HG03045 (cell line): Measurements from ENCODE around the gene BAZ2B.

Source experiments
- ATAC-seq: cut with Tn5 transposase; IDR thresholded peaks from one replicate; pipeline ENCODE4 v1.9.1; 2021; ENCODE audit warnings: mild to moderate bottlenecking, moderate library complexity; ENCODE audit not compliant: unreplicated experiment

The BAZ2B gene

GRCh38 chr2:159585622-159586021 is 30.7 kb downstream of the BAZ2B start:
- no peak for ATAC-seq

GRCh38 chr2:159584796-159585195 is 31.6 kb downstream of the BAZ2B start:
- no peak for ATAC-seq

- no peak for ATAC-seq
Measured at GRCh38 chr2:159573846-159574606, 42.3 kb downstream of the BAZ2B start.

- ATAC-seq = no peak
Measured at GRCh38 chr2:159573294-159573693, 43.1 kb downstream of the BAZ2B start.

- no peak for ATAC-seq
Measured at GRCh38 chr2:159572459-159572858, 43.9 kb downstream of the BAZ2B start.

DNA sequence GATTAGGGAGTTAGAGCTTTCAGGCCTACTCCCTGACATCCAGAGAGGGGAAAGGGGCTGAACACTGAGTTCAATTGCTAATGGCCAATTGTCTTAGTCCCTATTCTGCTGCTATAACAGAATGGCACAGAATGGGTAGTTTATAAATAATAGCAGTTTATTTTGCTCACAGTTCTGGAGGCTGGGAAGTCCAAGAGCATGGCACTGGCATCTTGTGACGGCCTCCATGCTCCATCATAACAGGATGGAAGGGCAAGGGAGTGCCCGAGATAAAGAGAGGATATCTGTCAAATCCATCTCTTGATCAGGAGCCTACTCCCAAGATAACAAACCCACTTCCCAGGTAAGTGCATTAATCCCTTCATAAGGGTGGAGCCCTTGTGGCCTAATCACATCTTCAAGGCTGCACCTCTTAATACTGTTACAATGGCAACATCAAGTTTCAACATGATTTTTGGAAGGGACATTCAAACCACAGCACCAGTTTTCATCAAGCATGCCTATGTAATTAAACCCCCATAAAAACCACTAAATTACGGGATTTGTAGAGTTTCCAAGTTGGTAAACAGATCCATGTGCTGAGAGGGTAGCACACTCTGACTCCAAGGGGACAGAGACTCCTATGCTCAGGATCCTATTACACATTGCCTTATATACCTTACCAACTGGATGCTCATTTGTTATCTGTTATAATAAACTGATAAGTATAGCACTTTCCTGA is 44.6 kb downstream of the BAZ2B start:
- ATAC-seq = no peak

DNA sequence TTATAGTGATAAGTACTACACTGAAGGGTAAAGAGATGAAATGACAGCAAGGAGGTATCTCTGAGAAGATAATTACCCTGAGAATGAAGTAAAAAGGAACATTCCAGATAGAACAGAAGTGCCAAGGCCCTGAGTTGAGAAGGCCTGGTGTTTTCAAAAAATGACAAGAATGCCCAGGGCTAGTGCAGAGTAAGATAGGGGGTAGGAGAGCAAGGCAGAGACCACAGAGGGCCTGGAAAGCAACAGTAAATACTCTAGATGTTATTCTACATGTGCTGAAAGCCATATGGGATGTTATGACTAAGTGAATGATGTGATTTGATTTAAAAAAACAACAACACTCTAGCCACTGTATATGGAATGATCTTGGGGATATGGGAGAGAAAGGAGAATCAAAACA is 52.3 kb downstream of the BAZ2B start:
- ATAC-seq = no peak

GRCh38 chr2:159562248-159562647 is 54.1 kb downstream of the BAZ2B start:
- ATAC-seq = no peak

DNA sequence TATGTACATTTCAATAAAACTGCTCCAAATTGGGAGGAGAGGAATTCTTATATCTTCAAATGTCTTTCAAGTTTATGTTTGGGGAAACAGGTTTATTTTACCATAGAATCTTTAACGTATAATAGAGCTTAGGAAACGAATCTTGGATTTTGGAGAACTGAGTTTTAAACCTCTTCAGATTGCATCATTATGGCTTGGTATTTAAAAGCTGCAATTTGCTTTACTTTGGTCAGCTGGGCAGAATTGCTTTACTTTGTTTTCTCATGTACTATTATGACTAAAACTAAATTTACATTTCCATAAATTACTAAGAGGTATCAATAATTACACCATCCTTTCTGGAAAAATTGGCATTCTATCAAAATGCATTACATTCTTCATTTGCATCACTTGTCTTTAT is 54.6 kb downstream of the BAZ2B start:
- ATAC-seq = no peak

DNA sequence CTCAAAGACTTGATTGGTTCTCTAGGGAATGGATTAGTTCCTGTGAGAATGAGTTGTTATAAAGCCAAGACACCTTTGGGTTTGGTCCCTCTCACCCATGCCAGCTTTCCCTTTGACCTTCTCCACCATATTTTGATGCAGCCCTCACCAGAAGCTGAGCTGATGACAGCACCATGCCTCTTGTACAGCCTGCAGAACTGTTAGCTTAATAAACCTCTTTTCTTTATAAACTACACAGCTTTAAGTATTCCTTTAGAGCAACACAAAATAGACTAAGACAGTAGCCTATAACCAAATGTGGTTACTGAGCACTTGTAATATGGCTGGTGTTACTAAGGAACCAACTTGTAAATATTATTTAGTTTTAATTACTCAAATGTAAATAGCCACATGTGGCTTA is 55.1 kb downstream of the BAZ2B start:
- no peak for ATAC-seq

DNA sequence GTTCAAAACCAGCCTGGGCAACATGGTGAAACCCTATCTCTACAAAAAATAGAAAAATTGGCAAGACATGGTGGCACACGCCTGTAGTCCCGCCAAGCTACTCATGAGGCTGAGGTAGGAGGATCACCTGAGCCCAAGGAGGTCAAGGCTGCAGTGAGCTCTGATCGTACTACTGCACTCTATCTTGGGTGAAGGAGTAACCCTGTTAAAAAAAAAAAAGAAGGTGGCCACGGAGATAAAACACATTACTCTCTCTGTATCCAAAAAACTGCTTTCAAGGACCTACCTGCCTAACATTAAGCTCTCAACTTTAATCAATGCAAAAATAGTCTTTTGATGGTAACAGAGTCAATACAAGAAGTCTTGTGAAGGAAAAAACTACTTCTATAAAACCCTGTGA is 57.3 kb downstream of the BAZ2B start:
- no peak for ATAC-seq

DNA sequence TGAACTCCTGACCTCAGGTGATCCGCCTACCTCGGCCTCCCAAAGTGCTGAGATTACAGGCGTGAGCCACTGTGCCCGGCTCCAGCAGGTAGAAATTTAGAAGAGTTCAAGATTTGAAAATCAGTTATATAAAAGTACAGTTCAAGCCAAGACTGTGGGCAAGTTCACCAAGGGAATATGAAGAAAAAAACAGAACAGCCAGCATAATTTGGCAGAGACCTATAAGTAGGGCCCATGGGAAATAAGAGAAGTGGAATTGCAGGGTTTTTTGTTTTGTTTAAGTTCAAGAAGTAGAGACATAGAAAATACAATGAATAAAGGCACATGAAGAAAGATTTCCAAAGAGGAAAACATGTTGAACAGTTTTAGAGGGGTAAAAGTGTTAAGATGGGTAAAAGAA is 57.9 kb downstream of the BAZ2B start:
- no peak for ATAC-seq

DNA sequence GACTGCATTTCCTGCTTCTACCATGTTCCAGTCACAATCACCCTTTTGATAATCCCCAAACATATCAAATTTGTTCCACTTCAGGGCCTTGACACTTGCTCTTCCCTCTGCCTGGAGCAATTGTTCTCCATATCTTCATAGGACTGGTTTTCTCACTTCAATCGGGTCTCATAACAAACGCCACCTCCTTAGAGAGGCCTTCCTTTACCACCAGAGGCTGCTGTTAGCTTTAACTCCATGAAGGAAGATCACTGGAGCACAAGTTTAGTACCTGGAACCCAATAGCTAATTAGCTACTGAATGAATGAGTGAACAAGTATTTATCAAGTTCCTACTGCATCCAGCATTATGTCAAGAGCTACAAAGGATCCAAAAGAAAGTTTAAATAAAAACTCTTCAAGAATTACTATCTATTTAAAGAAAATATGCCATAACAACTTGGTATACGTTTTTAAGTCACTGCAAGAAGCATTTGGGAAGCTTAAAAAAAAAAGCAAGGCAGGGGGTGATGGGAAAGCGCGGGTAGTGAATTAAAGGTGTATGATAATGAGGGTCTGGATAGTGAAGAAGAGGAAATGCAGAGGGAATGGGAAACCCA is 58.8 kb downstream of the BAZ2B start:
- no peak for ATAC-seq

- ATAC-seq = no peak
Measured at GRCh38 chr2:159555651-159556392, 60.5 kb downstream of the BAZ2B start.

- no peak for ATAC-seq
Measured at GRCh38 chr2:159553727-159554126, 62.6 kb downstream of the BAZ2B start.

DNA sequence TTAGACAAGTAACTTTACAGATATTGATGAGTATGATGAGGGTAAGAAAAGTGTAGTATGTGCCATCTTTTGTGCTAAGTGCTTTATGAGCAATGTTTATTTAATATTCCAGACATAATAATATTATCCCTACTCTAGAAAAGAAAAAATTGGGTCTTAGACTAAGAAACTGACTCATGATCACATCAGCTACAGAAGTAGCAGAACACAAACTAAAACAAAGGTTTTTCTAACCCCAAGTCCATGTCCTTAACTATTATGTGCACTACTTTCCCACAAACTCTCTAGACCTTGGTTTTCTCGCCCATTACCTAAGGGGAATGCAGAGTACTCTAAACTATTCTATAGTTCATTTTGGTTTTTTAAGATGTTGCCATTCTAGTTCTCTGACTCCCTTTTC is 64.5 kb downstream of the BAZ2B start:
- no peak for ATAC-seq

- no peak for ATAC-seq
Measured at GRCh38 chr2:159550231-159550630, 66.1 kb downstream of the BAZ2B start.

GRCh38 chr2:159549234-159549633 is 67.1 kb downstream of the BAZ2B start:
- no peak for ATAC-seq

GRCh38 chr2:159546716-159547430 is 69.5 kb downstream of the BAZ2B start:
- no peak for ATAC-seq

GRCh38 chr2:159546039-159546438 is 70.3 kb downstream of the BAZ2B start:
- no peak for ATAC-seq

DNA sequence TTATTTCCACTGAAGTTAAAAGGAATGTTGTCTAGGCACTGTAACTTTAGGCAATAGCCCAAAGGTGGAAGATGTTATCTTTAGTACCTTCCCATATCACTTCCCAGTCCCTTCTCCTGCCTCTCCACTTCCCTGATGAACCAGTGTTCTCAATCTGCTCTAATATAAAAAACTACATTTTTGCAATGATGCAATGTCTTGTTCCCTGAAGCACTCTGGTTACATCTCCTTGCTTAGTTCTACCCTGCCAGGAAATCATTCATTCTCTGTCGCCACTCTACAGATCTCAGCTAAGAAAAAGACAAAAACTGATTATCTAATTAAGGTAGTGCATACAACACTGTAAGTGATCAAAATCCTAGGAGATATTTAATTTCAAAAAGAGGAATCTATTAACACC is 71.3 kb downstream of the BAZ2B start:
- no peak for ATAC-seq
